Measurements from ENCODE around the gene DRAP1.
A peak's percentile ranks its signal among the peaks of the same experiment; 100 is the strongest.
"Not testable (repeated sequence)": the region's sequence is repeated elsewhere in the genome, so short reads cannot be mapped to it uniquely, and the experiment has no call there.

DRAP1 gene

DNA sequence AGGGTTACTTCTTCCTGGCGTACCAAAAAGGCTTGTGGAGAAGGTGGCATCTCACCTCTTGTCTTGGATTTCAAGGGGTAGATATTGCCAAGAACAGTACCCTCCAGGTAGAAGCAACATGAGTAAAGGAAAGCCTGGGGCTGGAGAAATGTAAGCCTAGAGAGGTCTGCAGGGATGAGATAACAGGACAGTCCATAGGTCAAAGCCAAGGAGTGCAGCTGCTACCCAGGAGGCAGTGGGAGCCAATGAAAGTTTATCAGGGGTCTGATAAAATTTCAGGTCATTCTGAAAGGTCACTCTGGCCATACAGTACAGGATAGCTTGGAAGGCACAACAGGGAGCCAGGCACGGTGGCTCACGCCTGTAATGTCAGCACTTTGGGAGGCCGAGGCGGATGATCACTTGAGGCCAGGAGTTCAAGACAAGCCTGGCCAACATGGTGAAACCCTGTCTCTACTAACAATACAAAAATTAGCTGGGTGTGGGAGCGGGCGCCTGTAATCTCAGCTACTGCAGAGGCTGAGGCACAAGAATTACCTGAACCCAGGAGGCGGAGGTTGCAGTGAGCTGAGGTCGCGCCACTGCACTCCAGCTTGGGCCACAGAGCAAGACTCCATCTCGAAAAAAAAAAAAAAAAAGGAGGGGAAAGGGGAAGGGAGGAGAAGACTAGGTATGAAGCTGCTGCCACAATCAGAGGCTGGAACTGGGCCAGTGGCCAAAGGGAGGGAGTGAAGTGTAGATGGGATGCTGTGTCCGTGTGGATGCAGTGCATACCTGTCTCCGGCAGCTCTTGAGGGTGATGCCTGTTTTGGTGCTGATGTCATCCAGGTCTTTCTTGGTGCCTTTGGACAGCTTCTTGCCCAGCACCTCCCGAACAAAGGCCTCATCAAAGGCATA lies 32.2 kb upstream of the DRAP1 start:
- no peak for DNase-seq

DNA sequence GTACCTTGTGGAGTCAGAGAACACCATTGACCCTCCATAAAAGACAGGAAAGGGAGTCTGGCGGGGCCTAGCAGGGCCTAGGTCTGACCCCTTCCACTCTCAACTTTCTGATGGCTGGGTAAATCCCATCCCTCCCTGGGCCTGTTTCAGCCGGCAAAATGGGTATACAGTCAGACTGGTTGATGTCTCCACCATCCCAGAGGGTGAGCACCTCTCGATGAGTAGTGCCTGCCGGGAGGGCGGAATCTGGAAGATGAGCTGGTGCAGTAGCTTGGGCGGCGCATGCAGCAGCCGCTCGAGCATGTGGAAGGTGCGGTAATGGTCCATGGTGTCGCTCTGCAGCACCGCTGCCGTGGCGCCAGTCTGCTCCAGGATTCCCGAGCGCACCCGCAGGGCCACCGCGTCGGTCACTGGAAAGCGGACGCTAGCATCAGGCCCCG lies 31.5 kb upstream of the DRAP1 start:
- DNase-seq = no peak

GRCh38 chr11:65888163-65888814 lies 30.9 kb upstream of the DRAP1 start, which contains the start of gene FIBP:
FIBP (minus strand) TSS chr11:65888471; CDS start chr11:65888418, 53 bp downstream.
- peak; percentile 88 for DNase-seq

- DNase-seq = peak; percentile 86
Measured at GRCh38 chr11:65890324-65891218, 28.7 kb upstream of the DRAP1 start, which contains the start of gene CCDC85B. CCDC85B (plus strand) TSS chr11:65890673; CDS start chr11:65890784, 111 bp downstream.

DNA sequence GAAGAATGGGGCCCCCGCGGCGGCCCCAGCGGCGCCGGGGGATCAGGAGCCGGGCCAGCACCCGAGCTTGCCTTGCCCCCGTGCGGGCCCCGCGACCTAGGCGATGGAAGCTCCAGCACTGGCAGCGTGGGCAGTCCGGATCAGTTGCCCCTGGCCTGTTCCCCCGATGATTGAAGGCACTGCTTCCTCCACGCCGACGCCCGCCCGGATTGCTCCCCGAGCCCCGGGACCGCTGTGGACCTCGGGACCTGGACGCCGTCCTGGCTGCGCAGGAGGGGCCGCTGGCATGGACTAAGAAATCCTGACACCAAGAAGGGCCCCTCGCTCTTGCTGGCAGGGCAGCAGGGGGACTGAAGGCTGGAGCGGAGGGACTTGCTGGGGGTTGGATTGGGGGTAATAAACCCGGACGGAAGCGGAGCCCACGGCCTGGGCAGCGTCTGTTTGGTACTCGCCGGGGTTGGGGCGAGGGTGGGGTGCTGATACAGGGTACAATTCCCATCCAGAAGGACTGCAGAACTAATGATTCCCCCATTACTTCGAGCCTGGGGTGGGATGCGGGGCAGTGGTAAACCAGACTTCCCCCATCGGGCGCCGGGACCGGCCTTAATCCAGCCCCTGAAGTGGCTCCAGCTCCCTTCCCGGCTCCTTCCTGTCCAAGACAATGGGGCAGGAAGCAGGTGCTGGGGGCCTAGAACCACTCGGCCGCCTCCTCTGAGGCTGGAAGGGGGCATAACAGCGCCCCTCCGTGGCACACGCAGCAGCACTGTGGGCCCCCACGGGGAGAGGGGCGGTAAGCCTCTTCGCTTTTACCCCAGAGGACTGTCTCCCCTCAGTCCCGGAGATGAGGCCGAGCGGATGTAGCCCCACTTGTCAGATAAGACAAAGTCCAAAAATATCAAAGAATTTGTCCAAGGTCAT lies 27.7 kb upstream of the DRAP1 start:
- DNase-seq = no peak

DNA sequence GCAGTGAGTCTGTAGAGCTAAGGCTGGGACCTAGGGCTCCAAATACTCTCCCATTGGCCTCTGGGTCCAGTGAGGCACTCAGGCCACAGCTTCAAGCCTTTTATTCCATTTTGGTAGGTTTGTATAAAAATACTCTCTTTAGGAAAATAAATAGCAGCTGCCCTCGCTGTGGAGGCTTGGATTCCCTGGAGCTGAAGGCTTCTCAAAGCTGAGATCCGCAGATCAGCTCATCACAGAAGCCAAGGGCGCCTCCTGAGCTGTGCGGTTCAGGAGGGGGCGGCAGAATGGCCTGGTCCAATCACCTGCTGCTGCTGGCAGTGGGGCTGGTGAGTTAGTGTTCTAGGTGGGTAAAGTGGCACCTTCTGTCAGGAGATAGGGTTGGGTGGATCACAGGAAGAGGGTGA lies 27.1 kb upstream of the DRAP1 start:
- not testable (repeated sequence) for DNase-seq

DNA sequence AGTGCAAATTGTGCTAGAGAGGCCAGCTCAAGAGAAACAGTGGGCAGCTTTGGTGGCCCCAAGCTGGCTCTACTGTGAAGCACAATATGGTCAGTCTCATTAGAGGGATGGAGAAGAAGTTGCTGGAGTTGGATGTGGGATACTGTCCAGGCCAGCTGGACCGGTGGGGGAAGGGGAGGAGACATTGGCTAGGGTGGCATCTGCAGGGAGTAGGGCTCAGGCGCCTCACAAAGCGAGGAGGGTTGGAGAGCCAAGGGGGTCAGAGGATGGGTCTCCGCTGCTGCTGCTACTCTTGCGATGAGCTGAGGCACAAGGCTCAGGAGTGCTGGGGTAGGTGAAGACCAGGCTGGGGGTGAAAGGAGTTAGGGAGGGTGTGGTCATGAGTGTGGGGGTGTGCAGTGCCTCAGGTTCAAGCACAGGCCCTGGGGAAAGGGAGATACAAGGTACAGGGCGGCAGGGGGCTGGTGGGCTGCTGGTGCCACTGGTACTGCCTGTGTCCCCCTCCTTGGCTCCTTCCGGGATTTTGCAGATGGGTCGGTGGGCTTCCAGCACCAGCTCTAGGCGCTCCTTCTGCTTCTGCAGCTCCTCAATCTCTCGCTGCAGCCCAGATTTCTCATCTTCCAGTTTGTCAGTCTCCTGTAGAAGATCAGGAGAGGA lies 26.4 kb upstream of the DRAP1 start:
- DNase-seq = no peak

- no peak for DNase-seq
Measured at GRCh38 chr11:65894034-65894591, 25.1 kb upstream of the DRAP1 start.

DNA sequence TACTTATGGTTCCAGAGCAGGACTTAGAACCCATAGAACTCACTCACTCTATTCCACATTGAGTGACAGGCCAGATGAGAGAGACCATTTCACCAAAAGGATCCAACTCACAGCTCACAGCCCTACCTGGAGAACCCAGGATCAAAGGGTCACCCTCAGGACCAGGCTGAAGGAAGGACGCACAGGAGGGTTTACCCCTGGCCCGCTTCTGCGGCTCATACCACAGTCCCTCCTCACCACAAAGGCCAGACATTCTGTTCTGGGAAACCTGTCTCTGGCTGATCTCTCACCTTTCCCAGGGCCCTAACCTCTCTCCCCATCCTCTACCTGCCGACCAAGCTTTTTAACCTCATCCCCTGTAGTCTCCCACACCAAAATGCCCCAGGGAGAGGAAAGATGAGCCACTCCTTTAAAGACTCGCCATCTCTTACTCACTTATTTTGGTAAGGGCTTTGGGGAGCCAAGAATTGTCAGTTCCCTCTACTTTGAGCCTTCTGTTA lies 23.7 kb upstream of the DRAP1 start:
- no peak for DNase-seq

DNA sequence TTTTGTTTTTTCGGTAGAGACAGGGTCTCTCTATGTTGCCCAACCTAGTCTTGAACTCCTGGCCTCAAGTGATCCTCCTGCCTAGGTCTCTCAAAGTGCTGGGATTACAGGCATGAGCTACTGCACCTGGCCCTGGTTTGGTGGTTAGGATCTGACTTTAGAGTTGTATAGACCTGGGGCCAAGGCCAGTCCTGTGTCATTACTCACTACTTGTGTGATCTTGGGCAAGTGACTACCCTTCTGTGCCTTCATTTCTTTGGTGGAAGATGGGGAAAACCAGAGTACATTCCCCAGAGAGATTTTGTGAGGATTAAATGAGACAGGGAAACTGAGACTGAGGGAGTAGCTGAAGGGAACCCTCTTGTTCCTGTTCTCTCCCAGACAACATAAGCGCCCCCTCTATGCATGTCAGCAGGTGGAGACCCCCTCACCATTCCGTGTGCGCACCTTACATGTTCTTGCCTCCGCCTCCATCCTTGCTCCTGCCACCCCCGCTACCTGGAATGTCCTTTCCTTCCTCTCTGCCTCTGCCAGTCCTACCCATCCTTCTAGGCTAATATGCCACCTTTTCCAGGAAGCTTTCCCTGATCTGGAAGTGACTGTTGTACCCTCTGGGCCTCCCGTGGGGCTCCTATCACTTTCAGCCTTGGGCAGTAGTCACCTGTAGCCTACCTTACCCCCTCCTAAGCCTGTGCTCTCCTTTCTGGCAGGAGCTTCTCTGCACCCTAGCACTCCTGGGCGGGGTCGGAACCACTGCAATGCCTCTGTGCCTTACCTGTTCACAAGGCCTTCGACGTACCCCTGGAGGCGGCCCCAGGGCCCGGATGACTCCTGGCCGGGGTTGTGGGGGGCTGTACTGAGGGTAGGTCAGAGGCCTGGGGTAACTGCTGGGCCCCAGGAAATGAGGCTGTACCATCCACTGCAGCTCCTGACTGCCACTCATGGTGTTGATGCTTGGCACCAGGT lies 22.9 kb upstream of the DRAP1 start:
- DNase-seq = no peak

DNA sequence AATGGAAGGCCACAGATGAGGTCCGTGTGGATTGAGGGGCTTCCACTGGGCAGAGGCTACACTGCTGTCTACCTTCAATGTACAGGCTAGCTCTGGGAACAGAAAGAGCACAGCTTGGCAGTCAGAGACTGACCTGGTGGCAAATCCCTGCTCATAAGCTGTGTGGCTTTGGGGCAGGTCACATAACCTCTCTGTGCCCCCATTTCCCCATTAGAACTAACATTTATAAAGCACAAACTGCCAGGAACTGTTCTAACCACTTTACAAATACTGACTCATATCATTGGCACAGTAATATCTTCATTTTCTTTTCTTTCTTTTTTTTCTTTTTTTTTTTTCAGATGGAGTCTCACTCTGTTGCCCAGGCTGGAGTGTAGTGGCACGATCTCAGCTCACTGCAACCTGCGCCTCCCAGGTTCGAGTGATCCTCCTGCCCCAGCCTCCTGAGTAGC lies 22.2 kb upstream of the DRAP1 start:
- DNase-seq = no peak

DNA sequence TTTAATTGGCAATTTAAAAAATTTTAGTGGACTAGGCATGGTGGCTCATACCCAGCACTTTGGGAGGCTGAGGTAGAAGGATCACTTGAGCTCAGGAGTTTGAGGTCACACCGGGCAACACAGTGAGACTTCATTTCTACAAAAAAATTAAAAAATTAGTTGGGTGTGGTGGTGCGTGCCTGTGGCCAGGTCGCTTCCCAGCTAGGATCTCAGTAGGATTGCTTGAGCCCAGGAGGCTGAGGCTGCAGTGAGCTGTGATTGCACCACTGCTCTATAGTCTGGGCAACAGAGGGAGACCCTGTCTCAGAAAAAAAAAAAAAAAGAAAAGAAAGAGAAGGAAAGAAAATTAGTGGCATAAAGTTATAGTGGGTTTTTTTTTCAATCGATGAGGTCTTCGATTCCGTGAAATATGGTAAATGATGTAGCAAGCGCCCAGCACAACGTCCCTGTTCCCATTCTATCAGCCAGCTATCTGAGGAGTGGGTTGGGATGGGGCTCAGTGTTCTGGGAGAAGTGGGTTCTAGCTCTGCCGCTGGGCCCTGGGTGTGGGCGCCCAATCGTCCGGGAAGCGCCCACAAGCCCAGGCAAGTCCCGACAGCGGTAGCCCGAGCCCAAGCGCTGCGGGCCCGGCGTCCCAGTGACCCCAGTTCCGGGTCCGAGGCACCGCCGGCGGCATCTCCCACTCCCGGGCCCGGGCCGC lies 20.4 kb upstream of the DRAP1 start:
- no peak for DNase-seq

DNA sequence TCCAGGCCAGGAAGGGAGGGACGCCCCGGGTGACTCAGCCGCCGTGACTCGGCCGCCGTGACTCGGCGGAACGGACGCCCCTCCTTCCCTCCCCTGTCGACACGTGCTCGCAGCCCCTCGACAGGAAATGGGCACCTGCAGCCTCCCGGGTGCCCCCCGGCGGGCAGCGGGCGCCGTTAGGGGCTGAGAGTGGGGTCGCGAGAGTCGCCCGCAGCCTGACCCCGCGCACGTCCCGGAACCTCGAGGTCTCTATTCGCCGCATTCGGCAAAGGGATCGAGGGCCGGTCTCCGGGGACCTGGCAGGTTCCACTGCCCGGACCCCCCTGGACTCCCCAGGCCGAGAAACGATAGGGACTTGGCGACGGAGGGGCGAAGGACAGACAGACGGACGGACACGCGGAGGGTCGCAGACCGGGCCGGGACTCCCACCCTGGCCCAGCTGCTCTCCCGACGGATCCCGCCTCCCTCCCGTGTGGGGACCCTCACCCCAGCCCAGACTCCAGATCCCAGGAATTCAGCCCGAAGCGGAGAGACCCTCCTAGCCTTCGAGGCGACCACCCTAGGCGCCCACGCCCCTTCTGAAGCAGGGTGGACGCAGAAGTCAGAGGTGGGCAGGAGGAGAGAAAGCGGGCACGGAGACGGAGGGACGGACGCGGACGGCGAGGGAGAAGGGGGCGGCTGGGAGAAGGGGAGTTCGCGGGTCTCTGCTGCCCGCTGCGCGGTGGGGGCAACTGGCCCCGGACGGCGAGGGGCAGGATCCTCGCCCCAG lies 19.7 kb upstream of the DRAP1 start:
- DNase-seq = no peak

GRCh38 chr11:65900125-65900898 lies 18.9 kb upstream of the DRAP1 start, which contains the start of gene FOSL1:
FOSL1 (minus strand) TSS chr11:65900388; CDS start chr11:65900339, 49 bp downstream.
- DNase-seq = no peak

- no peak for DNase-seq
Measured at GRCh38 chr11:65900899-65901180, 18.4 kb upstream of the DRAP1 start.

- no peak for DNase-seq
Measured at GRCh38 chr11:65903068-65903481, 16.2 kb upstream of the DRAP1 start.

- no peak for DNase-seq
Measured at GRCh38 chr11:65903715-65904114, 15.5 kb upstream of the DRAP1 start.

Measured in NCI-H1694 treated with DMSO at 0.1 percent for 48 hours (cell line).